IMR-90 (cell line): Measurements from ENCODE around the gene DDX54.

ENCODE experiments used
- CTCF ChIP-seq: conservative IDR thresholded peaks from 2 replicates; pipeline ENCODE4 v1.5.1; 2012; ENCODE audit warnings: mild to moderate bottlenecking, low read depth, low read length, improper control_type of control experiment
- FOS ChIP-seq: fragments of 150-350 bp; IDR thresholded peaks from 2 replicates; pipeline ENCODE4 v1.6.1; 2016; ENCODE audit warnings: low read depth, low read length
- SMC3 ChIP-seq: fragments of 150-350 bp; IDR thresholded peaks from 2 replicates; pipeline ENCODE4 v1.6.1; 2016; ENCODE audit warnings: low read depth, mild to moderate bottlenecking, antibody characterized with exemption, low read length, moderate library complexity

- TF ChIP-seq CTCF, result no peak
- TF ChIP-seq SMC3, result no peak
- no peak for TF ChIP-seq FOS
Measured at GRCh38 chr12:113151655-113152054, 33.6 kb downstream of the DDX54 start.
